Measurements from ENCODE around the gene AKT3. TPM values are rescaled to one million over a fixed set of nuclear protein-coding genes. Genes with fewer than 3 reads are reported as not detected.

Gene AKT3
- total and polyA plus RNA-seq, 2 of the 8 experiments (the other 6 are each of a cell fraction or from before 2014, with no cell fraction given) = 6.0 to 36.4 TPM

DNA sequence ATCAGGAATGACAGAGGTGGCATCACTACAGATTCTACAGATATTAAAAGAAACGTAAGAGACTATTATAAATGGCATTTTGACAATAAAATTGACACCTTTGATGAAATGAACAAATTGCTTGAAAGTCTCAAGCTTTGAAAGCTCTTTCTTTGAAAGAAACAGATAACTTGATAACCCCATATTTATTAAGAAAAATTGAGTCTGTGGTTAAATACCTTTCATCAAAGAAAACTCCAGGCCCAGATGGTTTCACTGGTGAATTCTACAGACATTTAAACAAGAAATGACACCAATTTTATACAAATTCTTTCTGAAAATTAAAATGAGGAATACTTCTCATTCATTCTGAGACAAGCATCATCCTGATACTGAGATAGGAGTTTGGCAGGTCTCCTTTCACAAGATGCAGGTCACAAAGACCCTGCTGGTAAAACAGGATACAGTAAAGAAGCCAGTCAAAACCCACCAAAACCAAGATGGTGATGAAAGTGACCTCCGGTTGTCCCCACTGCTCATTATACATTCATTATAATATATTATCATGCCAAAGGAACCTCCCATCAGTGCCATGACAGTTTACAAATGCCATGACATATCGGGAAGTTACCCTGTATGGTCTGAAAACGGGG, 210.9 kb downstream of the AKT3 start:
- no peak overlapping the region for H3K23ac ChIP-seq (ENCODE audit: insufficient read length)
- no peak overlapping the region for H3K9ac ChIP-seq (replicated peaks in 1 of 4; ENCODE audit: extremely low read depth in 1 of 4, low read depth in 3 of 4, low read length in 3 of 4)
- H3K79me1 ChIP-seq (ENCODE audit: low read depth, low read length) = no peaks in the 10 kb centered on the region
- no peak overlapping the region for H3K27ac ChIP-seq (ENCODE audit: low read depth, low read length)
- H3K56ac ChIP-seq (replicated peaks; ENCODE audit: insufficient read length, low read depth, low read length) = no peak overlapping the region
- H2AFZ ChIP-seq (ENCODE audit: low read length) = no peak overlapping the region
- no peaks in the 10 kb centered on the region for H3K4me1 ChIP-seq (replicated peaks in 1 of 4; ENCODE audit: control insufficient read depth in 3 of 4, insufficient read depth in 4 of 4, low read length in 3 of 4)
- H4K20me1 ChIP-seq (replicated peaks in 1 of 2; ENCODE audit: control insufficient read depth in 1 of 2, insufficient read depth in 2 of 2, low read length in 2 of 2) = no peaks in the 10 kb centered on the region
- H3K14ac ChIP-seq (ENCODE audit: insufficient read length) = no peak overlapping the region
- H3K79me2 ChIP-seq (ENCODE audit: control insufficient read depth in 1 of 2, insufficient read depth in 2 of 2, low read length in 2 of 2) = no peaks in the 10 kb centered on the region
- ChIA-PET POLR2A (ENCODE audit: partially characterized antibody) (no interaction called here), CTCF (ENCODE audit: partially characterized antibody) (no interaction called here)
- H3K4ac ChIP-seq (replicated peaks; ENCODE audit: insufficient read length, low read depth, low read length) = no peak overlapping the region
- H2BK120ac ChIP-seq (replicated peaks; ENCODE audit: low read depth, low read length) = no peak overlapping the region
- H3K27me3 ChIP-seq (replicated peaks in 1 of 4; ENCODE audit: control insufficient read depth in 3 of 4, extremely low read depth in 1 of 4, insufficient read depth in 3 of 4, low read length in 3 of 4) = no peaks in the 10 kb centered on the region
- no peak overlapping the region for H3K4me3 ChIP-seq (ENCODE audit: extremely low read depth in 1 of 4, insufficient read depth in 2 of 4, low read depth in 3 of 4, low read length in 4 of 4)
- 94% methylated on average over 4 of the region's 4 CpGs; no CpG with 5 or more reads in 1 of the 2 experiments for WGBS, 2 experiments (ENCODE audit: extremely low coverage in 1 of 2, insufficient coverage in 1 of 2, insufficient read length in 1 of 2, insufficient replicate concordance in 2 of 2, low coverage in 1 of 2, low lambda C conversion rate in 2 of 2, missing lambda C conversion rate in 1 of 2)
- no peak overlapping the region for H2BK5ac ChIP-seq (ENCODE audit: low read depth, low read length)
- H3K23me2 ChIP-seq (ENCODE audit: low read depth, low read length) = no peaks in the 10 kb centered on the region
- peaks cover 0 to 3% of the 10 kb centered on the region in 2 experiments; a peak in 2 of 4 replicates for H3K9me3 ChIP-seq (ENCODE audit: insufficient read depth in 2 of 2, low read depth in 1 of 2, low read length in 1 of 2)
- H2BK12ac ChIP-seq (ENCODE audit: low read depth, low read length) = no peak overlapping the region
- H2AK5ac ChIP-seq (ENCODE audit: low read depth, low read length) = no peak overlapping the region
- TF ChIP-seq NANOG (IDR thresholded peaks at IDR 0.05; ENCODE audit: insufficient read depth, low read depth, low read length, poor library complexity, severe bottlenecking) = no peak
- TF ChIP-seq TEAD4 (IDR thresholded peaks at IDR 0.05; ENCODE audit: low read depth, low read length) = no peak
- TF ChIP-seq EGR1 (IDR thresholded peaks at IDR 0.05; ENCODE audit: borderline replicate concordance, low read depth, low read length) = no peak
- no peak for TF ChIP-seq RFX5 (IDR thresholded peaks at IDR 0.05; ENCODE audit: borderline replicate concordance, low read depth, low read length)
- no peak for TF ChIP-seq CHD1 (IDR thresholded peaks at IDR 0.05; ENCODE audit: low read depth, low read length)
- no peak for TF ChIP-seq SUZ12 (IDR thresholded peaks at IDR 0.05; ENCODE audit: low read length)
- no peak for TF ChIP-seq HDAC6 (IDR thresholded peaks at IDR 0.05; ENCODE audit: low read depth, low read length)
- TF ChIP-seq, protein P1, sequence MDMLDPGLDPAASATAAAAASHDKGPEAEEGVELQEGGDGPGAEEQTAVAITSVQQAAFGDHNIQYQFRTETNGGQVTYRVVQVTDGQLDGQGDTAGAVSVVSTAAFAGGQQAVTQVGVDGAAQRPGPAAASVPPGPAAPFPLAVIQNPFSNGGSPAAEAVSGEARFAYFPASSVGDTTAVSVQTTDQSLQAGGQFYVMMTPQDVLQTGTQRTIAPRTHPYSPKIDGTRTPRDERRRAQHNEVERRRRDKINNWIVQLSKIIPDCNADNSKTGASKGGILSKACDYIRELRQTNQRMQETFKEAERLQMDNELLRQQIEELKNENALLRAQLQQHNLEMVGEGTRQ (IDR thresholded peaks at IDR 0.05; ENCODE audit: low read length) = no peak
- TF ChIP-seq CEBPB (IDR thresholded peaks at IDR 0.05; ENCODE audit: low read depth, low read length) = no peak
- no peak for TF ChIP-seq BRCA1 (IDR thresholded peaks at IDR 0.05; ENCODE audit: low read depth, low read length)
- TF ChIP-seq POLR2A (IDR thresholded peaks at IDR 0.05; ENCODE audit: control extremely low read depth in 1 of 2, low read depth in 2 of 2, low read length in 2 of 2) = no peak
- TF ChIP-seq RAD21 (IDR thresholded peaks at IDR 0.05 in 1 of 2, conservative IDR thresholded peaks at IDR 0.05 in 1 of 2; ENCODE audit: low read depth in 2 of 2, low read length in 2 of 2) = no peak
- no peak for DNase-seq (ENCODE audit: low read depth in 1 of 2, low spot score in 2 of 2)
- no peak overlapping the region for H4K5ac ChIP-seq (ENCODE audit: insufficient read length, low read depth, low read length)
- no peak overlapping the region for H2BK15ac ChIP-seq (ENCODE audit: low read length)
- no peak overlapping the region for H3K4me2 ChIP-seq (ENCODE audit: insufficient read depth in 1 of 2, low read depth in 2 of 2, low read length in 2 of 2)
- H3K18ac ChIP-seq (ENCODE audit: extremely low read depth, low read length) = no peak overlapping the region
- H2BK20ac ChIP-seq (ENCODE audit: low read length) = no peak overlapping the region
- no peak overlapping the region for H4K8ac ChIP-seq (ENCODE audit: extremely low read depth, insufficient read depth, low read length)
- peaks cover 0 to 4% (median 0%) of the 10 kb centered on the region in 4 experiments; a peak in 1 of 8 replicates for H3K36me3 ChIP-seq (ENCODE audit: control insufficient read depth in 2 of 4, insufficient read depth in 4 of 4, low read length in 3 of 4)
- H4K91ac ChIP-seq (replicated peaks; ENCODE audit: insufficient read length, low read length) = no peak overlapping the region
- FAIRE-seq = no peak

Data from H1 (cell line).